GM21825 (cell line): Measurements from ENCODE around the gene LRRC25.
"Not testable (repeated sequence)": the region's sequence is repeated elsewhere in the genome, so short reads cannot be mapped to it uniquely, and the experiment has no call there.

Experiments
- ATAC-seq: cut with Tn5 transposase; IDR thresholded peaks from one replicate; pipeline ENCODE4 v1.9.1; 2021; ENCODE audit warnings: mild to moderate bottlenecking, moderate library complexity; ENCODE audit not compliant: unreplicated experiment

Gene LRRC25

GRCh38 chr19:18383622-18384021 is 13.8 kb downstream of the LRRC25 start:
- not testable (repeated sequence) for ATAC-seq

GRCh38 chr19:18380843-18381242 is 16.6 kb downstream of the LRRC25 start:
- no peak for ATAC-seq

GRCh38 chr19:18379803-18380747 is 17.3 kb downstream of the LRRC25 start:
- ATAC-seq, result no peak

- ATAC-seq, result no peak
These were observed 20.4 kb downstream of the LRRC25 start for GRCh38 chr19:18377026-18377425.

- peak; percentile 84 for ATAC-seq
These were observed 23.4 kb downstream of the LRRC25 start for GRCh38 chr19:18373892-18374629.

GRCh38 chr19:18373407-18373891 is 24.0 kb downstream of the LRRC25 start:
- ATAC-seq, result no peak

GRCh38 chr19:18368504-18369222 is 28.8 kb downstream of the LRRC25 start:
- no peak for ATAC-seq

- ATAC-seq, result no peak
These were observed 31.4 kb downstream of the LRRC25 start for GRCh38 chr19:18366021-18366435.

- no peak for ATAC-seq
These were observed 32.4 kb downstream of the LRRC25 start for GRCh38 chr19:18364826-18365528.

GRCh38 chr19:18364277-18364825 is 33.1 kb downstream of the LRRC25 start:
- not testable (repeated sequence) for ATAC-seq

- ATAC-seq, result no peak
These were observed 33.6 kb downstream of the LRRC25 start for GRCh38 chr19:18363787-18364186.

GRCh38 chr19:18362934-18363542 is 34.4 kb downstream of the LRRC25 start:
- no peak for ATAC-seq

GRCh38 chr19:18361646-18362045 is 35.8 kb downstream of the LRRC25 start:
- ATAC-seq, result no peak

GRCh38 chr19:18357041-18357440 is 40.4 kb downstream of the LRRC25 start:
- no peak for ATAC-seq

GRCh38 chr19:18354743-18355142 is 42.7 kb downstream of the LRRC25 start:
- ATAC-seq, result not testable (repeated sequence)

- no peak for ATAC-seq
These were observed 43.9 kb downstream of the LRRC25 start for GRCh38 chr19:18353378-18354005.

GRCh38 chr19:18351544-18351943 is 45.9 kb downstream of the LRRC25 start:
- no peak for ATAC-seq

GRCh38 chr19:18350490-18350889 is 46.9 kb downstream of the LRRC25 start:
- no peak for ATAC-seq

- ATAC-seq, result no peak
These were observed 47.8 kb downstream of the LRRC25 start for GRCh38 chr19:18349524-18350128.
